CD4-positive, alpha-beta T cell treated with Interferon gamma for 1 hour (primary cell): ENCODE data around the gene KCNJ16.

Experiments
- DNase-seq: peaks from one replicate; pipeline ENCODE4 v3.0.0-alpha.2; 2020

Gene KCNJ16

DNA sequence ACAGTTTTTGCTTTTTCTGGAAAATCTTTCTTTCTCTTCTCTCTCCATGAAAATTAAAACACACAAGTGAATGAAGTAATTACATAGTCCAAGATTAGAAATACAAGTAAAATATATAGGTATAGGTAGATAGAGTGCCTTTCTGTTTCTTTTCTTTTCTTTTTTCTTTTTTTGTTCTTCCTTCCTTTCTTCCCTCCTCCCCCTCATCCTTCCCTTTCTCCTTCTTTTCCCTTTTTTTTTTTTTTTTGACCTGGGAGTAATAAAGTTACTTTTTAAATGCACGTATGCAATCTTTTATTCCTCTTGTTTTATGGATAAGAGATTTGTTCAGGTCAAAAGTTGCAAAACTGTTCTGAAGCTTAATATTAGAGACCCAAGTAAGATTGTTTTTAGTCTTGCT, 59.8 kb downstream of the KCNJ16 start:
- DNase-seq, result no peak

DNA sequence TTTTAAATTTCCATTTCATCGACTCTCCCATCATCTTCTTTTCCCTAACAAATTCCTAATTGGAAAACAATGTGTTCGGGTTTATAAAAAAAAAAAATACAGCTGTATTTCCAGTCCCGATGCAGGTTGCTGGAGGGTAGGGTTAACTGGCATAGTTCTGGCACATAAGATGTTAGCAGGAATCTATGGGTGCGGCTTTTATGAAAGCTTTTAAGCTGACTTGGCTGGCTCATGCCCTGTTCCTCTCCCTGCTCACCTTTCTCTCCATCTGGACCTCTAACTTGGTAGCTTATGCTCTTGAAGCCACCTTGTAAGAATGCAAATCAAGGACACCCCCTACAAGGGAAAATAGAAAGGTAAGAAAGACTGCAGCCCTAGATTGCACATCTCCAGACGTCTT, 61.1 kb downstream of the KCNJ16 start:
- no peak for DNase-seq

- DNase-seq, result no peak
Measured at GRCh38 chr17:70137451-70138230, 62.6 kb downstream of the KCNJ16 start.

DNA sequence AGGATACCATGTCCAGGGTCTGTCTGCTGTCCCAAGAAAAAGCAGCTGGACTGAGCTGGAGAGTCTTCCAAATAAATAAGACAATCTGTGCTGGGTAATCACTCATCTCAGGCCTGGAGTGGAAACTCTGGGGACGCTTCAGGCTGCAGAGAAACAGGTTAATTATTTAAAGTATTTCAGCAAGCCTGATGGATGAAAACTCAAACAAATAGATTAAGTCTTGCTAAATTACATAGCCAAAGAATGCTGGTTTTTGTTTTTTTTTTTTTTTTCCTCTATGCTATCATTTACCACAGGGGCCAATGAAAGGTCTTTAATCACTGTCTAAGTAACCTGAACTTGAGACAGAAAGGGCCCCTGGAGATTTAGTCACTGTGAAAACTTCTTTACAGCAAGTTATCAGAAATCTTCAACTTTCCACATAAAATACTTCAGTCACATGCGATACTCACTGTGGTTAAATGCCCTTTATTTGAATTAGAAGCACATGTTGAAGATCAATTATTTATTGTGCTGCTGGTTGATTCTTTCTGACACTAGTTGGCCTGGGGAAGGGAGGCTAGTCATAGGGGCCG, 63.4 kb downstream of the KCNJ16 start:
- DNase-seq, result no peak

GRCh38 chr17:70139449-70139993, 64.5 kb downstream of the KCNJ16 start:
- no peak for DNase-seq

- DNase-seq, result no peak
Measured at GRCh38 chr17:70144260-70144846, 69.3 kb downstream of the KCNJ16 start.

DNA sequence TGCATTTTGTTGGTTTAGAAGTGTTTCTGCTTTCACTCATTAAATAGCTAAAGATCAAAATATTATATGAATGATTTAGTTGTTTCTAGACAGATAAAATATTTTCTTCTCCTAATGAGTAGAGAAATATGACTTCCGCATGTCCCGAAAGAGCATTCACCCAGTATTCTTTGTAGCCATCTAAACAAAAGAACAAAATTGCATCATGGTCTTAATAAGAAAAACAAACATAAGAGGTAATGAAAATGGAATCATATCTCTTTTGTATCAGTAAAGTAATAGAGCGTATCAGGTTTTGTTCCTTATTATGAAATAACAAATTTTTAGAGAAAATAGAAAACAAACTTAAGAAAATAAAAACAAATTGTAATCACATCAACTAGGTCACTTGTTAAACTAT, 78.2 kb downstream of the KCNJ16 start:
- DNase-seq, result no peak

DNA sequence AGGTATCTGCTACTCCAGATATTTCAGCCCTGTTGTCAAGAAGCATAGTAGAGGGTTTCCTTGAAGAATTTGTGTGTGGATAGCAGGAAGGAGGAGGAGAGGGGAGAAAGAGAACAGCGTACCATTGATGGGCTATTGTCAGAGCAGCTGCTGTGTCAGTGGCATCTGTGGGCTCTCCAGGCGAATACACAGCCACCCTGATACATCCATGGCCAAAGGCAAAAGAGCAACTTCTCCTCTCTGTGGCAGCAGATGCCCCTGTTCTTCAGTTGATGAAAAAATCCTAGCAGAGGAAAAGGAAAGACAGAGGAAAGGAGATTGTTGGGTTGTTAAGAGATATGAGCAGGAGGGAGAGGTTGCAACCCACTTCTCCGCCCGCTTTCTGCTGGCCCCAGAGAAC, 82.1 kb downstream of the KCNJ16 start:
- DNase-seq, result no peak

DNA sequence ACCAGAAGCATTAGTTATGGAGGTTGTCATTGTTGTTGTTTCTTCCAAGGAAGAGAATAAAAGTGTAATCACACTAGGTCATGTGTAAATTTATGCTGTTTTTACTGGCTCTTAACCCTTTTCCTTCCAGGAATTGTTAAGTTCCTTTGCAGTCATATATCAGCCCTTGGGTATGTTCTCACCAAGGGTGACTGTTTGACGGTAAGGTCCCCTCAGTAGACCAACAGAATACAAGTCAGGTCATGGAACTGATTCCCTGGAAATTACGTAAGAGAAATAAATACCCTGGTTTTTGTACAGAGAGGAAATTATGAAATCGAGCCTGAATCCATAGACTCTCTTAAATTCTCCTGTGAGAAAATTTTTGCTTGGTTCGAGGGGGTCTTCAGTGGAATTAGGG, 83.2 kb downstream of the KCNJ16 start:
- DNase-seq, result no peak

DNA sequence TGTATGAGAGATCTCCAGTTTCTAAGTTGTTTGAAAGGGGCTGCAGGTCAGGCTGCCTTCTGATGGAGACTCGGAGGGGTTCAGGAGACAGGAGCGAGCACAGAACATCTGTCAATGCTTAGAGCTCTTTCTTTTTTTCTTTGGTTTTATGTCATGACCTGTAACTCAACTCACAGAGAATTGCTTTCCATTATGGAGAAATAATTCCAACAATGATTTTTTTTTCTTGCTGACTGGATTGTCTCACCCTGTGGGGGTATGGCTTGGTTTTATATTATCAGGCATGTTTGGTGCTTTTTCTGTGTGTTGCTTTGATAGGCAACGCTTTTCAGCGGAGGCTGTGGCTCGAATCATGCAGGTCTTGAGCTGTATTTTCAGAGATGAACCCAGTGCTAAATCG, 83.6 kb downstream of the KCNJ16 start:
- no peak for DNase-seq

DNA sequence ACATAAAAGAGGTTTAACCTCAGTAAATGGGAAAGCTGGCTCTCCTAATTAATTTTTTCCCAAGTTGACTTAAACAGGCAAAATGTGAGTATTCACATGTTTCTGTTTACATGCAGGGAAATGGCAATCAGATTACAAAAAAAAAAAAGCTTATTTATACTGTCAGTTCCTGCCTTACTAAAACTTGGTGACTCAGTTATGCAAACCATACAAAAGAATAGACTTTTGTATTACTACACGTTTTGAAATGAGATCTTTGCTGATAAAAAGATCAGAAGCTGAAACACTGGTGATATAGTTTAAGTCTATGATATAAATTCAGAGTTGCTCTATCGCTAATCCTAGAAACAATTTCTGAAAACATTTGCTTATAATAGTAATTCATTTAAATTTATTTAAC, 85.0 kb downstream of the KCNJ16 start:
- no peak for DNase-seq

DNA sequence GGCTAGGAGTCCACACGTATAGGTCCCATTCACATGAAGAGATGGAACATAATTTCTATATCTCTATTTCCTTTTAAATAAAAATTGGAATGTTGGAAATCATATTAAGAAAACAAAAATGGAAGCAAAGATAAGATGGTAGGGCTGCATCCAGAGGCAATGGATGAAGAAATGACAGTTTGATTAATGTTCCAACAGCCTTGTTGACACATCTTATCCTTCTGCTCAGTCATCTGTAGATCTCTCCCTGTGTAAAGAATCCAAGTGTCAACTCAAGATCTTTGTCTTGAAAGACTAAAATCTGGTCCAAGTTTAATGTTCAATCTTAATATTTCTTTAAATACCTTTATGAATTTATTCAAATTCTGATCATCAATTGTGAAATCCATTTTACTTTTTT, 86.5 kb downstream of the KCNJ16 start:
- DNase-seq, result no peak

DNA sequence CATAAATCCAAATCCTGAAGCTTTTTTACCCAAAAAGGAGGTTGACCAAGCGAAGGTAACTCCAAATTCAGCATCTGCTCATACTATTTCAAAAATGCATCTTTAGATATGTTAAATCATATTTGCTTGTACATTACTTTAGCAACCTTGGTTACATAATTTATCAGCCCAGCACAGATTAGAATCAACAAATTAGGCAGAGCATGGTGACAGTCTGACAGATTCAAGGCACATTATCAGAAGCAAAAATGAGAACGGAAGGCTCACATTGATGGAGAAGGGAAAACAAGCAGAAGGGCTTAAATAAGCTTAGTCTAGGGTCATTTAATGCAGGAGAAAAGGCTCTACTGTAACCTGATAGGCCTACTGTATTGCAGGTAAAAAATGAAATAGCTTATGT, 90.4 kb downstream of the KCNJ16 start:
- no peak for DNase-seq

- no peak for DNase-seq
Measured at GRCh38 chr17:70166615-70167014, 91.6 kb downstream of the KCNJ16 start.

DNA sequence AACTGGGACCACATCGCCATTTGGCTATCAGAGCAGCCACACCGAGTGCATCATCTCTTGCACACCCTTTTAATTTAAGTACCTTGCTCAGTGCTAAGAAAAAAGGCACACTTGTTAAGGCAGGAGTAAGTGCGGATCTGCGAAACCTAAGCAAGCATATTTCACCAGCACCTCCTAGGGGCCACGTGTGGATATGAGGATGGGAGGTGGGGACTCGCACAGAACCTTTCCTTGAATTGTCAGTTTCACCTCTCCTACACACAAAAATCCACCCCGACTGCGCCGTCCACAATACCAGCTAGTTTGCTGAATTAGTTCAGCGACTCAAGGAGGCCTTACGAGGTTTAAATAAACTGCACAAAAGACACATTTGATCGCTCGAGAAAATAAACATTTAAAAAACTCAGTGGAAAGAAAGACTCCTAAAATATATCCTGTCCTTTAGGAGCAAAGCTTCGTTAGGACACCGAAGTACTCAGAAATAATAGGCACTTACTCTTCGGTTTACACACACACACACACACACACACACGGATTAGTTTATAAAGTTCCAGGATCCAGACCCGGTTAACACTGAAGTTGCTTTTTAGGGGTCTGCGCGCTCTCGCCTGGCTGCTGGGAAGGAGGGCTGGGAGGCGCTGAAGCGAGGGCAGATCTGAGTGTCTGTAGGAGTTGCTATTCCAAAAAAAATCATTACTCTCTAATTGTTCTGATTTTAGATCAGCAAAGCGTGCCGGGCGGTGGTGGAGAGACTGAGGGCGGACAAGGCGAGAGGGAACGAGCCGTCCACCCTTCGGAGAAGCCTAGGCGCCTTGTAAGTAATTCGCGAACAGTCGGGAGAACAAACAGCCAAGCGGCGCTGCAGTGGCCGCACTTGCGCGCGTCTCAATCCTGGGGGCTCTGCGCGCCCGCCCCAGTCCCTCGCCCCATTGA, 93.3 kb downstream of the KCNJ16 start:
- DNase-seq, result peak; percentile 19

DNA sequence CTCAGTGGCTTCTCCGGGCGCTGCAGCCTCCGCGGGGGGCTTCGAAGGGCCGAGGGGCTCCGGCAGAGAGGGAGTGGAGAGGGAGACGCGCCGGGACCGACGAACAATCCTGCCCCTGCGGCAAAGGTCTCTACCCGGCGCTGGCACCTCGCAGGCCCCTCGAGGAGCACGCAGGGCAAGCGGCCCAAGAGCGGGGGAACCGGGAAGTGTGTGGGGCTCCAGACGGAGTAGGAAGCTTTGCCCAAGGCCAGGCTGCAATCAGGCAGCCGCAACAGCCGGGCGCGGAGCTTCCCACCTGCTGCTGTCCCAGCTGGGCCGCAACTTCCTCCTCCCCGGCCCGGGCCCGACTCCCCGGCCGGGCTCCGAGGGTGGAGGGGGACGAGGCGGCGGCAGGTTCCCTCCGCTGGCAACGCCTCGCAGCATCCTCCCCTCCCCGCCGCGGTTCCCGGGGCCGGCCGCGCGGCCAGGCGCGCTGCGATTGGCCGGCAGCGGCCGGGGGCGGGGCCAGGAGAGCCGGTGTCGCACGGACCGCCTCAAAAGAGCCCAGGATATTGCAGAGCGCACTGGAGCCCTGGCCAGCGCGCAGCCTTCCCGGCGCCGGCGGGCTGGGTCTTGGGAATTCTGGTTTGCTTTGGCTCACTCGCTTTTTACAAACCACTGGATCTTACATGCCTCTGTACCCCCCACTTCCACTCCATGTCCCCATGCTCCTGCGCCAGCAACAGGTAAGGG, 94.1 kb downstream of the KCNJ16 start, which contains the start of gene KCNJ2:
KCNJ2 (plus strand) TSS at position 556 of the 732 bp plus-strand sequence. CDS start 5,508 bp downstream, outside the sequence.
- peak; percentile 80 for DNase-seq

DNA sequence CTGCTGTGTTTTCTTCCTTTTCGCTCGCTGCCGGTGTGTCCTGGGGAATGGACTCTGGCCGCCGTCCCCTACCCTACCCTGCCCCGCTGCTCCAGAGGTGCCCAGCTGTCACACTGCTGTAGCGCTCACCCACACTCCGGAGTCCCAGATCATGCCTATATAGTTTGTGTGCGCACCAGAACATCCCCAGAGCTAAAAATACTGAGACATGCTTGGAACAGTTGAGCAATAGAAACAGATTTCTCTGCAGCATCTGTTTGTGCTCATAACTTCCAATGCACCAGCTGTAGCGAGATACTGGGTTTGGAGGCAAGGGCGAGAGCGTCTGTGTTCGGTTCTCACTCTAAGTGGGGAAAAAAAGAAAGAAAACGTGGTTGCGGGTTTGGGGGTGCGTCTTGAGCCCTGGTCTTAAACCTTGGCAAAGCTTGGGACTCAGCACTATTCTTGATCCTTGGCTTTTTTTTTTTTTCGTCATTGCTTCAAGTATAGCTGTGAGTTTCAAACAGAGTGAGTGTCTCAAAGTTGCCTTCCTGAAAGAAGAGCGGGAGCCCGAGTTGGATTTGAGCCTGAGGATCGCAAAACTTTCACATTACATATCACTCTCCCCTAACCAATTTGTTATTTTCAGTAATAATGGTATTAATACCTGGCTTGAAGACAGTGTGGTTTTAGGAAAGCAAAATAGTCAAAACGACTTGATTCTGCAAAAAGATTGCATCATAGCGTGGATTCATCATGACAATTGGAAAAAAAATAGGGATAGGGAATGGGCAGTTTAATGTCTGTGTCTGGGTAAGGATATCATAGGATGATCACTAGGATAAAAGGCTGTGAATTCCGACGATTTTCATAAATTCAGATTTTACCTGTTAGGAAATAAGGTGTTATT, 94.9 kb downstream of the KCNJ16 start:
- no peak for DNase-seq

- no peak for DNase-seq
Measured at GRCh38 chr17:70171159-70171558, 96.1 kb downstream of the KCNJ16 start.

DNA sequence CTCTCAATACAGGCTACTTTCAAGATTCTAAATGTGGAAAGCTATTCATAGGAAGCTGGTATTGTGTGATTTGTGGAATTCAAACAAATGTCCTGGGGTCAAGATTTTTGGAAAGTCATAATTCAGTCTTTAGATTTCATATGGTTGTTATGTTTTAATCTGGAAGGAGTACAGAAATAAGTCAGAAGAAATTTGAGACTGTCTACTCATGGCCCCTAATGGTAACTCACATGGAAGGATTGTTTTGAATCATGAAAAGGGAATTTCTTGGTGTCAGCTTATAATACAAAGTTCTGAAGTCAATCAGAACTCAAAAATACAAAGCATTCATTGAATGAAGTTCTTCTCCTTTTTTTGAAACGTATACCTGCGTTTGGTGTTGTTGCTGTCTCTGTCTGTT, 97.4 kb downstream of the KCNJ16 start:
- no peak for DNase-seq

GRCh38 chr17:70172923-70173322, 97.9 kb downstream of the KCNJ16 start:
- no peak for DNase-seq

DNA sequence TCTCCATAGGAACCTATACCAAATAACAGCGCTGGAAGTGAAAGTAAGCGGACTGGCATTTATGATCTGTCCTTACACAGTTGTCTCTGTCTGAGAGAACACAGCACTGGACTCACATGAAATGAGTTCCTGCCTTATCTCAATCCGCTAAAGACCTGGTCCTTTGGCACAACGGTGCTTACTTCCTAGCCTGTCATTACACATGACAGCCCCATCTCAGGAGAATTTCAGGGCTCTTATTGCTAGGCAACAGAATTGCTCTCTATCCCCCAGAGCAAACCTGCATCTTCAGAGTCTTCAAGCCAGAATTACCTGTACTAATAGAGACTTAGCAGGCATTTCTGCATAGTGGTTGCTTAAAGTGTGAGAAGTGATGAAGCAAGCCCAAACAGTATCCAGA, 98.7 kb downstream of the KCNJ16 start:
- no peak for DNase-seq
